GM12878 (cell line): ENCODE data around the gene HSD17B14. TPM values are rescaled to one million over a fixed set of nuclear protein-coding genes. Genes with fewer than 3 reads are reported as not detected.

Experiments used
- ATAC-seq: fragments of 200-7000 bp; cut with Tn5 transposase; 3 replicates; pipeline ENCODE4 v1.9.1; 2020; ENCODE audit warnings: mild to moderate bottlenecking, moderate library complexity
- BruUV-seq: library from RNA; stranded (reverse); fragments of 400-500 nt; replicated peaks from 2 replicates; lab custom pipeline; 2021; lab: Mats Ljungman, UMichigan
- CTCF ChIA-PET: fragments of 300-600 bp; sonication (Branson Sonifier 250); formaldehyde crosslinking; extraction: SDS; loops from one replicate; lab custom pipeline; 2021; ENCODE audit warnings: inconsistent platforms; lab: Yijun Ruan, JAX
- POLR2A ChIA-PET: fragments of 350-600 bp; formaldehyde crosslinking; extraction: SDS; loops from one replicate; lab custom pipeline; 2021; ENCODE audit warnings: inconsistent platforms; lab: Charles Lee
- RAD21 ChIA-PET: fragments of 300-600 bp; sonication (Branson Sonifier 250); formaldehyde crosslinking; loops from one replicate; lab custom pipeline; 2023; ENCODE audit warnings: antibody characterized with exemption; ENCODE audit not compliant: unreplicated experiment; lab: Charles Lee
- SMC1A ChIA-PET: fragments of 300-600 bp; sonication (Branson Sonifier 250); formaldehyde crosslinking; loops from one replicate; lab custom pipeline; 2023; ENCODE audit not compliant: unreplicated experiment, uncharacterized antibody; lab: Charles Lee
- DNase-seq: peaks from one replicate; pipeline ENCODE4 v3.0.0-alpha.2; 2011; ENCODE audit warnings: low read depth, low spot score
- FAIRE-seq: peaks from 3 replicates; lab custom pipeline; 2011; peaks lifted over from hg19 to GRCh38; lab: Jason Lieb, UNC
- H2AFZ ChIP-seq: 2 replicates; pipeline ENCODE4 v1.6.0; 2011; ENCODE audit warnings: low read depth, low read length, control low read depth; ENCODE audit not compliant: control insufficient read depth
- H3K27ac ChIP-seq: 2 replicates; pipeline ENCODE4 v1.5.1; 2011; ENCODE audit warnings: control low read depth; ENCODE audit not compliant: control insufficient read depth, insufficient read depth
- H3K27me3 ChIP-seq, 2 experiments: replicated peaks in 1 of 2; 2 replicates each; pipeline versions ENCODE4 v1.6.0 to v1.6.1; 2011; ENCODE audit warnings: low read length in 1 of 2; ENCODE audit not compliant: control insufficient read depth in 2 of 2, insufficient read depth in 2 of 2
- H3K36me3 ChIP-seq, 2 experiments: 2 replicates each; pipeline ENCODE4 v1.5.1; 2011; ENCODE audit warnings: low read length in 1 of 2; ENCODE audit not compliant: control insufficient read depth in 2 of 2, insufficient read depth in 2 of 2
- H3K4me1 ChIP-seq: 2 replicates; pipeline ENCODE4 v1.6.1; 2011; ENCODE audit warnings: mild to moderate bottlenecking, low read length, moderate library complexity, mixed read lengths; ENCODE audit not compliant: control insufficient read depth, insufficient read depth
- H3K4me2 ChIP-seq: 2 replicates; pipeline ENCODE4 v1.6.0; 2011; ENCODE audit warnings: control low read depth; ENCODE audit not compliant: control insufficient read depth, insufficient read depth
- H3K4me3 ChIP-seq: fragments of 200-600 bp; sonication (generic); 2 replicates; pipeline ENCODE4 v1.5.1; 2016
- H3K79me2 ChIP-seq: 2 replicates; pipeline ENCODE4 v1.6.0; 2011; ENCODE audit warnings: low read length; ENCODE audit not compliant: control insufficient read depth, insufficient read depth
- H3K9ac ChIP-seq: 2 replicates; pipeline ENCODE4 v1.8.0; 2011; ENCODE audit warnings: low read length, control low read depth, mixed read lengths; ENCODE audit not compliant: control insufficient read depth, insufficient read depth
- H3K9me3 ChIP-seq: replicated peaks from 3 replicates; pipeline ENCODE4 v1.5.1; 2011; ENCODE audit warnings: mild to moderate bottlenecking, low read length; ENCODE audit not compliant: control insufficient read depth, insufficient read depth
- H4K20me1 ChIP-seq: 2 replicates; pipeline ENCODE4 v1.6.0; 2011; ENCODE audit not compliant: control insufficient read depth, insufficient read depth
- FOXM1 ChIP-seq: IDR thresholded peaks from 2 replicates; pipeline ENCODE4 v1.6.1; 2012; ENCODE audit warnings: low read depth, mild to moderate bottlenecking, inconsistent platforms, low read length, moderate library complexity
- MYC ChIP-seq: IDR thresholded peaks from 2 replicates; pipeline ENCODE4 v1.6.1; 2011; ENCODE audit warnings: mild to moderate bottlenecking, low read length, moderate library complexity, inconsistent platforms; ENCODE audit not compliant: insufficient read depth, insufficient replicate concordance, insufficient read length, severe bottlenecking
- RB1 ChIP-seq: fragments of 450-650 bp; formaldehyde crosslinking; IDR thresholded peaks from 2 replicates; pipeline ENCODE4 v1.6.1; 2017; ENCODE audit warnings: mild to moderate bottlenecking, borderline replicate concordance
- ZBTB4 ChIP-seq: fragments of 450-650 bp; formaldehyde crosslinking; IDR thresholded peaks from 2 replicates; pipeline ENCODE4 v1.4.0; 2022; ENCODE audit warnings: mild to moderate bottlenecking, moderate library complexity
- WGBS: methylation state at CpG from one replicate; pipeline ENCODE4 v1.1.6; 2016; ENCODE audit warnings: low lambda C conversion rate; ENCODE audit not compliant: insufficient replicate concordance, insufficient coverage; ENCODE audit errors: missing lambda C conversion rate; 5-methylcytosine and 5-hydroxymethylcytosine counted together
- in situ Hi-C: fragments of 300-500 bp; cut with MboI; formaldehyde crosslinking; loops from 9 replicates; pipeline ENCODE4 v1.14.3; 2018; ENCODE audit warnings: mixed read lengths
- intact Hi-C: fragments of 100-400 bp; cut with micrococcal nuclease; formaldehyde crosslinking; loops from one replicate; pipeline ENCODE4 v1.14.2; 2022; ENCODE audit not compliant: unreplicated experiment
- polyA plus RNA-seq, 11 experiments: library from polyadenylated mRNA; depleted of rRNA in 4 of 11; unstranded in 6 of 11; stranded (reverse) in 5 of 11; fragments of >200 nt; fragmentation: Nextera tagmentation in 4 of 11; fragmentation: Illumina TruSeq in 1 of 11; extraction: Ambion mirVana in 4 of 11; extraction: Trizol in 1 of 11; gene quantifications; 1 replicate in 1 of 11; 2 replicates in 10 of 11; pipeline versions ENCODE4 v1.2.1 to v1.2.3, GENCODE V29; 2011 to 2016; ENCODE audit warnings: inconsistent platforms in 2 of 11, missing spikeins in 2 of 11, low read depth in 1 of 11
- total RNA-seq, 4 experiments: library from RNA; depleted of rRNA in 3 of 4; stranded (reverse); fragments of >200 nt in 3 of 4; fragmentation: Illumina TruSeq in 1 of 4; extraction: Trizol in 1 of 4; gene quantifications; 2 replicates each; pipeline versions ENCODE4 v1.2.1 to v1.2.3, GENCODE V29; 2013 to 2021
- TF ChIP-seq, protein P1 (sequence below): fragments of 450-650 bp; conservative IDR thresholded peaks from 2 replicates; pipeline ENCODE4 v1.6.1; 2017; ENCODE audit warnings: mild to moderate bottlenecking, moderate library complexity

HSD17B14 gene
- total and polyA plus RNA-seq, 10 of the 15 experiments (the other 5 are each of a cell fraction or from before 2014, with no cell fraction given): 0.21 to 4.1 (median 0.61) TPM

- Histone ChIP-seq H3K36me3 (no peaks in the 10 kb centered on the region), H2AFZ (no peak overlapping the region), H3K79me2 (no peaks in the 10 kb centered on the region), H3K27me3 (no peaks in the 10 kb centered on the region), H3K9ac (no peak overlapping the region), H4K20me1 (no peaks in the 10 kb centered on the region), H3K4me2 (no peak overlapping the region), H3K27ac (no peak overlapping the region), H3K4me1 (no peaks in the 10 kb centered on the region), H3K4me3 (no peak overlapping the region), H3K9me3 (no peaks in the 10 kb centered on the region)
- in situ Hi-C loops (no loop called here), intact Hi-C loops (no loop called here)
- POLR2A ChIA-PET: interaction anchor here (0.6 kb wide), 1 partner anchor 50 kb away, joined by 5 read pairs; no protein-coding TSS in a partner anchor
- ATAC-seq (no peak), FAIRE-seq (no peak), DNase-seq (no peak)
- RAD21 ChIA-PET: no interaction called here
- SMC1A ChIA-PET: no interaction called here
- no TSS peak for BruUV-seq
- WGBS: 79% methylated on average over 6 of the region's 6 CpGs
- CTCF ChIA-PET: interaction anchor here (1.1 to 3.1 kb wide), 5 partner anchors 10 to 114 kb away, joined by 4 to 10 read pairs (median 5); no protein-coding TSS in a partner anchor
- TF ChIP-seq FOXM1: no peak
- no peak for TF ChIP-seq MYC
- TF ChIP-seq, protein P1, sequence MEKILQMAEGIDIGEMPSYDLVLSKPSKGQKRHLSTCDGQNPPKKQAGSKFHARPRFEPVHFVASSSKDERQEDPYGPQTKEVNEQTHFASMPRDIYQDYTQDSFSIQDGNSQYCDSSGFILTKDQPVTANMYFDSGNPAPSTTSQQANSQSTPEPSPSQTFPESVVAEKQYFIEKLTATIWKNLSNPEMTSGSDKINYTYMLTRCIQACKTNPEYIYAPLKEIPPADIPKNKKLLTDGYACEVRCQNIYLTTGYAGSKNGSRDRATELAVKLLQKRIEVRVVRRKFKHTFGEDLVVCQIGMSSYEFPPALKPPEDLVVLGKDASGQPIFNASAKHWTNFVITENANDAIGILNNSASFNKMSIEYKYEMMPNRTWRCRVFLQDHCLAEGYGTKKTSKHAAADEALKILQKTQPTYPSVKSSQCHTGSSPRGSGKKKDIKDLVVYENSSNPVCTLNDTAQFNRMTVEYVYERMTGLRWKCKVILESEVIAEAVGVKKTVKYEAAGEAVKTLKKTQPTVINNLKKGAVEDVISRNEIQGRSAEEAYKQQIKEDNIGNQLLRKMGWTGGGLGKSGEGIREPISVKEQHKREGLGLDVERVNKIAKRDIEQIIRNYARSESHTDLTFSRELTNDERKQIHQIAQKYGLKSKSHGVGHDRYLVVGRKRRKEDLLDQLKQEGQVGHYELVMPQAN: no peak
- TF ChIP-seq RB1: no peak
Measured at GRCh38 chr19:48856921-48857320, 20.6 kb upstream of the HSD17B14 start.

GRCh38 chr19:48854103-48854502 is 17.8 kb upstream of the HSD17B14 start:
- 84% methylated on average over 7 of the region's 7 CpGs for WGBS
- Histone ChIP-seq H3K4me3 (no peak overlapping the region), H3K4me2 (no peak overlapping the region), H3K9ac (no peak overlapping the region), H2AFZ (no peak overlapping the region)
- BruUV-seq: no TSS peak
- SMC1A ChIA-PET: no interaction called here
- intact Hi-C loops: no loop called here
- FAIRE-seq: no peak
- POLR2A ChIA-PET: no interaction called here
- CTCF ChIA-PET: interaction anchor here (5.0 kb wide), 1 partner anchor 12 kb away, joined by 39 read pairs; no protein-coding TSS in a partner anchor
- no peak for TF ChIP-seq ZBTB4 (CRISPR knock-in tag)
- TF ChIP-seq, all 136 proteins: peak for 0
- Histone ChIP-seq H3K27ac (no peak overlapping the region), H3K27me3 (no peaks in the 10 kb centered on the region), H4K20me1 (no peaks in the 10 kb centered on the region), H3K79me2 (no peaks in the 10 kb centered on the region), H3K9me3 (no peaks in the 10 kb centered on the region), H3K4me1 (peaks cover 2% of the 10 kb centered on the region), H3K36me3 (no peaks in the 10 kb centered on the region)
- in situ Hi-C loops: no loop called here
- RAD21 ChIA-PET: no interaction called here
- no peak for DNase-seq
- ATAC-seq: no peak
